HepG2 (cell line): ENCODE data around the gene MRPS7. TPM values are rescaled to one million over a fixed set of nuclear protein-coding genes. Genes with fewer than 3 reads are reported as not detected.

Experiments used
- CEBPB ChIP-seq: IDR thresholded peaks from 2 replicates; pipeline ENCODE4 v1.6.1; 2011; ENCODE audit warnings: low read depth, low read length, improper control_type of control experiment, borderline replicate concordance
- CEBPG ChIP-seq: IDR thresholded peaks from 2 replicates; pipeline ENCODE4 v1.6.1; 2016
- DNMT3B ChIP-seq: conservative IDR thresholded peaks from 2 replicates; pipeline ENCODE4 v1.6.1; 2016; ENCODE audit warnings: missing biosample characterization, control low read depth
- GZF1 ChIP-seq: sonication (generic); formaldehyde crosslinking; IDR thresholded peaks from 2 replicates; pipeline ENCODE4 v1.5.1; 2020; ENCODE audit warnings: mild to moderate bottlenecking, missing genetic modification reagents
- HDAC1 ChIP-seq: sonication (generic); formaldehyde crosslinking; IDR thresholded peaks from 2 replicates; pipeline ENCODE4 v1.5.1; 2020; ENCODE audit warnings: mild to moderate bottlenecking, missing genetic modification reagents
- HMG20A ChIP-seq: IDR thresholded peaks from 2 replicates; pipeline ENCODE4 v1.6.1; 2016; ENCODE audit warnings: borderline replicate concordance
- HNF4G ChIP-seq, 2 experiments: sonication (generic) in 1 of 2; formaldehyde crosslinking in 1 of 2; IDR thresholded peaks; 2 replicates each; pipeline versions ENCODE4 v1.4.0 to v1.6.1; 2011 to 2020; ENCODE audit warnings: borderline replicate concordance in 2 of 2, low read depth in 2 of 2, mild to moderate bottlenecking in 2 of 2, low read length in 1 of 2, missing genetic modification reagents in 1 of 2, moderate library complexity in 1 of 2
- NR2F6 ChIP-seq, 2 experiments: IDR thresholded peaks; 2 replicates each; pipeline ENCODE4 v1.6.1; 2016; ENCODE audit warnings: antibody characterized with exemption in 1 of 2, mild to moderate bottlenecking in 1 of 2
- PHF21A ChIP-seq: sonication (generic); formaldehyde crosslinking; IDR thresholded peaks from 2 replicates; pipeline ENCODE4 v1.5.0; 2020; ENCODE audit warnings: mild to moderate bottlenecking, missing genetic modification reagents
- PITX1 ChIP-seq: sonication (generic); formaldehyde crosslinking; IDR thresholded peaks from 2 replicates; pipeline ENCODE4 v1.5.1; 2020; ENCODE audit warnings: mild to moderate bottlenecking, missing genetic modification reagents
- SKI ChIP-seq: fragments of 450-650 bp; IDR thresholded peaks from one replicate; pipeline ENCODE4 v1.6.1; 2018; ENCODE audit warnings: mild to moderate bottlenecking; ENCODE audit not compliant: partially characterized antibody
- SSRP1 ChIP-seq: IDR thresholded peaks from 2 replicates; pipeline ENCODE4 v1.6.1; 2016; ENCODE audit warnings: control low read depth
- TBL1XR1 ChIP-seq: fragments of 150-350 bp; IDR thresholded peaks from 2 replicates; pipeline ENCODE4 v1.6.1; 2014; ENCODE audit warnings: borderline replicate concordance, low read length; ENCODE audit not compliant: partially characterized antibody
- ZMYM3 ChIP-seq: sonication (generic); formaldehyde crosslinking; IDR thresholded peaks from 2 replicates; pipeline ENCODE4 v1.5.1; 2020; ENCODE audit warnings: mild to moderate bottlenecking, missing genetic modification reagents
- ZNF556 ChIP-seq: sonication (generic); formaldehyde crosslinking; IDR thresholded peaks from 2 replicates; pipeline ENCODE4 v1.4.0; 2020; ENCODE audit warnings: mild to moderate bottlenecking, missing genetic modification reagents, borderline replicate concordance
- ZNF703 ChIP-seq: sonication (generic); formaldehyde crosslinking; IDR thresholded peaks from 2 replicates; pipeline ENCODE4 v1.5.1; 2020; ENCODE audit warnings: missing genetic modification reagents, mild to moderate bottlenecking, moderate library complexity, borderline replicate concordance
- ZNF776 ChIP-seq: sonication (generic); formaldehyde crosslinking; IDR thresholded peaks from 2 replicates; pipeline ENCODE4 v1.4.0; 2020; ENCODE audit warnings: mild to moderate bottlenecking, missing genetic modification reagents
- polyA plus RNA-seq, 8 experiments: library from polyadenylated mRNA; depleted of rRNA in 3 of 8; stranded (reverse) in 7 of 8; unstranded in 1 of 8; fragments of >200 nt; fragmentation: Illumina TruSeq in 4 of 8; extraction: Trizol in 4 of 8; gene quantifications; 2 replicates each; pipeline versions ENCODE4 v1.2.1 to v1.2.3, GENCODE V29; 2011 to 2016; ENCODE audit warnings: low read depth in 4 of 8, missing spikeins in 1 of 8, mixed read lengths in 1 of 8; ENCODE audit not compliant: insufficient read depth in 1 of 8
- total RNA-seq, 5 experiments: library from RNA; depleted of rRNA; stranded (reverse); fragments of >200 nt; fragmentation: Illumina TruSeq; extraction: Trizol; gene quantifications; 2 replicates each; pipeline ENCODE4 v1.2.3, GENCODE V29; 2016; ENCODE audit warnings: low read depth in 1 of 5
- TF ChIP-seq, protein P1 (sequence below): sonication (generic); formaldehyde crosslinking; IDR thresholded peaks from 2 replicates; pipeline ENCODE4 v1.5.1; 2020; ENCODE audit warnings: mild to moderate bottlenecking, missing genetic modification reagents, moderate library complexity
- TF ChIP-seq, protein P2 (sequence below): IDR thresholded peaks from 2 replicates; pipeline ENCODE4 v1.6.1; 2018; ENCODE audit warnings: missing genetic modification reagents, mild to moderate bottlenecking, missing compliant biosample characterization
- TF ChIP-seq, protein P3 (sequence below): sonication (generic); formaldehyde crosslinking; IDR thresholded peaks from 2 replicates; pipeline ENCODE4 v1.8.0; 2022; ENCODE audit warnings: low read depth, missing genetic modification reagents
- TF ChIP-seq, protein P4 (sequence below): sonication (generic); formaldehyde crosslinking; IDR thresholded peaks from 2 replicates; pipeline ENCODE4 v1.4.0; 2020; ENCODE audit warnings: mild to moderate bottlenecking, low read depth, missing genetic modification reagents

Gene MRPS7
- total and polyA plus RNA-seq, 2 of the 13 experiments (the other 11 are each of a cell fraction or from before 2014, with no cell fraction given): 97.0 to 162 TPM

DNA sequence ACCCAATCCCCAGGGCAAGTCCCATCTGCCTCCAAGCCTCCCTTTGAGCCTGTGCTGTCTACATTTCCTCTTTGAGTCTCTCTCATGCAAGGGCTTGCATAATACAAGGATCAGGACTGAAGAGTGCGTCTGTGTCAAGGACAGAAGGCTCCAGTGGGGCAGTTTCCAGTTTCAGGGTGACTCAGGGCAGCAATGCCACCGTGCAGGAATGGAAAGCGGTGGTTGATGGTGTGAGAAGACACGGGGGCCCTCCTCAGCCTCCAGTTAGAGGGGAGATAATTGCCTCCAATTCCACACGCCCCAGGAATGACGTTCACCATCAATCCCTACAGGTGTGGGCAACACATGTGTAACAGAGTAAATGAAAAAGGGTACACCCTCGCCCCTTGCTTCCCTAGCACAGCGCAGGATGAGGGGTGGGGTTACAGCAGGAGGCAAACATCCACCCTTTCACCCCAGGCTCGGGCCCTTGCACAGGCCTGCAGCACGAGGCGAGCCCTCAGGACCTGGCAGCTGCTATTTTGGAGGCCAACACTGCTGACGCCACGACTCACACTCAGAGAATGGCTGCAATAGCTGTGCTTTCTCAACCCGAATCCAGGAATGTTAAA is 52.4 kb downstream of the MRPS7 start (continued):
- TF ChIP-seq, protein P1, sequence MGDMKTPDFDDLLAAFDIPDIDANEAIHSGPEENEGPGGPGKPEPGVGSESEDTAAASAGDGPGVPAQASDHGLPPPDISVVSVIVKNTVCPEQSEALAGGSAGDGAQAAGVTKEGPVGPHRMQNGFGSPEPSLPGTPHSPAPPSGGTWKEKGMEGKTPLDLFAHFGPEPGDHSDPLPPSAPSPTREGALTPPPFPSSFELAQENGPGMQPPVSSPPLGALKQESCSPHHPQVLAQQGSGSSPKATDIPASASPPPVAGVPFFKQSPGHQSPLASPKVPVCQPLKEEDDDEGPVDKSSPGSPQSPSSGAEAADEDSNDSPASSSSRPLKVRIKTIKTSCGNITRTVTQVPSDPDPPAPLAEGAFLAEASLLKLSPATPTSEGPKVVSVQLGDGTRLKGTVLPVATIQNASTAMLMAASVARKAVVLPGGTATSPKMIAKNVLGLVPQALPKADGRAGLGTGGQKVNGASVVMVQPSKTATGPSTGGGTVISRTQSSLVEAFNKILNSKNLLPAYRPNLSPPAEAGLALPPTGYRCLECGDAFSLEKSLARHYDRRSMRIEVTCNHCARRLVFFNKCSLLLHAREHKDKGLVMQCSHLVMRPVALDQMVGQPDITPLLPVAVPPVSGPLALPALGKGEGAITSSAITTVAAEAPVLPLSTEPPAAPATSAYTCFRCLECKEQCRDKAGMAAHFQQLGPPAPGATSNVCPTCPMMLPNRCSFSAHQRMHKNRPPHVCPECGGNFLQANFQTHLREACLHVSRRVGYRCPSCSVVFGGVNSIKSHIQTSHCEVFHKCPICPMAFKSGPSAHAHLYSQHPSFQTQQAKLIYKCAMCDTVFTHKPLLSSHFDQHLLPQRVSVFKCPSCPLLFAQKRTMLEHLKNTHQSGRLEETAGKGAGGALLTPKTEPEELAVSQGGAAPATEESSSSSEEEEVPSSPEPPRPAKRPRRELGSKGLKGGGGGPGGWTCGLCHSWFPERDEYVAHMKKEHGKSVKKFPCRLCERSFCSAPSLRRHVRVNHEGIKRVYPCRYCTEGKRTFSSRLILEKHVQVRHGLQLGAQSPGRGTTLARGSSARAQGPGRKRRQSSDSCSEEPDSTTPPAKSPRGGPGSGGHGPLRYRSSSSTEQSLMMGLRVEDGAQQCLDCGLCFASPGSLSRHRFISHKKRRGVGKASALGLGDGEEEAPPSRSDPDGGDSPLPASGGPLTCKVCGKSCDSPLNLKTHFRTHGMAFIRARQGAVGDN (CRISPR knock-in tag): peak; percentile 67
- TF ChIP-seq, protein P2, sequence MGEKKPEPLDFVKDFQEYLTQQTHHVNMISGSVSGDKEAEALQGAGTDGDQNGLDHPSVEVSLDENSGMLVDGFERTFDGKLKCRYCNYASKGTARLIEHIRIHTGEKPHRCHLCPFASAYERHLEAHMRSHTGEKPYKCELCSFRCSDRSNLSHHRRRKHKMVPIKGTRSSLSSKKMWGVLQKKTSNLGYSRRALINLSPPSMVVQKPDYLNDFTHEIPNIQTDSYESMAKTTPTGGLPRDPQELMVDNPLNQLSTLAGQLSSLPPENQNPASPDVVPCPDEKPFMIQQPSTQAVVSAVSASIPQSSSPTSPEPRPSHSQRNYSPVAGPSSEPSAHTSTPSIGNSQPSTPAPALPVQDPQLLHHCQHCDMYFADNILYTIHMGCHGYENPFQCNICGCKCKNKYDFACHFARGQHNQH: peak; percentile 48; the same call in 1 of the 2 replicates
- 0 out of 2 replicates have a peak, but pooled peaks have one; percentile 37 for TF ChIP-seq GZF1 (CRISPR knock-in tag)
- peak; percentile 90 for TF ChIP-seq CEBPB
- TF ChIP-seq ZNF776 (CRISPR knock-in tag): no peak
- TF ChIP-seq, protein P3, sequence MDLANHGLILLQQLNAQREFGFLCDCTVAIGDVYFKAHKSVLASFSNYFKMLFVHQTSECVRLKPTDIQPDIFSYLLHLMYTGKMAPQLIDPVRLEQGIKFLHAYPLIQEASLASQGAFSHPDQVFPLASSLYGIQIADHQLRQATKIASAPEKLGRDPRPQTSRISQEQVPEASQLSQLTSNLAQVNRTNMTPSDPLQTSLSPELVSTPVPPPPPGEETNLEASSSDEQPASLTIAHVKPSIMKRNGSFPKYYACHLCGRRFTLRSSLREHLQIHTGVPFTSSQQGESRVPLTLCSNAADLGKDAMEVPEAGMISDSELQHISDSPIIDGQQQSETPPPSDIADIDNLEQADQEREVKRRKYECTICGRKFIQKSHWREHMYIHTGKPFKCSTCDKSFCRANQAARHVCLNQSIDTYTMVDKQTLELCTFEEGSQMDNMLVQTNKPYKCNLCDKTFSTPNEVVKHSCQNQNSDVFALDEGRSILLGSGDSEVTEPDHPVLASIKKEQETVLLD (CRISPR knock-in tag): no peak
- TF ChIP-seq HNF4G (IDR thresholded peaks at IDR 0.05; ENCODE audit: borderline replicate concordance, low read depth, low read length): no peak
- no peak for TF ChIP-seq HNF4G (CRISPR knock-in tag; IDR thresholded peaks at IDR 0.05; ENCODE audit: borderline replicate concordance, low read depth)
- TF ChIP-seq, protein P4, sequence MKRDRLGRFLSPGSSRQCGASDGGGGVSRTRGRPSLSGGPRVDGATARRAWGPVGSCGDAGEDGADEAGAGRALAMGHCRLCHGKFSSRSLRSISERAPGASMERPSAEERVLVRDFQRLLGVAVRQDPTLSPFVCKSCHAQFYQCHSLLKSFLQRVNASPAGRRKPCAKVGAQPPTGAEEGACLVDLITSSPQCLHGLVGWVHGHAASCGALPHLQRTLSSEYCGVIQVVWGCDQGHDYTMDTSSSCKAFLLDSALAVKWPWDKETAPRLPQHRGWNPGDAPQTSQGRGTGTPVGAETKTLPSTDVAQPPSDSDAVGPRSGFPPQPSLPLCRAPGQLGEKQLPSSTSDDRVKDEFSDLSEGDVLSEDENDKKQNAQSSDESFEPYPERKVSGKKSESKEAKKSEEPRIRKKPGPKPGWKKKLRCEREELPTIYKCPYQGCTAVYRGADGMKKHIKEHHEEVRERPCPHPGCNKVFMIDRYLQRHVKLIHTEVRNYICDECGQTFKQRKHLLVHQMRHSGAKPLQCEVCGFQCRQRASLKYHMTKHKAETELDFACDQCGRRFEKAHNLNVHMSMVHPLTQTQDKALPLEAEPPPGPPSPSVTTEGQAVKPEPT (CRISPR knock-in tag): 0 out of 2 replicates have a peak, but pooled peaks have one; percentile 24
- peak; percentile 39; the same call in 1 of the 2 replicates for TF ChIP-seq PITX1 (CRISPR knock-in tag)
- TF ChIP-seq DNMT3B (CRISPR knock-in tag): no peak
- TF ChIP-seq SSRP1: 0 out of 2 replicates have a peak, but pooled peaks have one; percentile 47
- peak; percentile 53; the same call in 1 of the 2 replicates for TF ChIP-seq ZMYM3 (CRISPR knock-in tag)
- TF ChIP-seq HDAC1 (CRISPR knock-in tag): peak; percentile 13; the same call in 1 of the 2 replicates
- TF ChIP-seq CEBPG (CRISPR knock-in tag): peak; percentile 92
- peak; percentile 26 for TF ChIP-seq TBL1XR1
- peak; percentile 42; the same call in 1 of the 2 replicates for TF ChIP-seq NR2F6 (IDR thresholded peaks at IDR 0.05)
- peak; percentile 69; the same call in 1 of the 2 replicates for TF ChIP-seq NR2F6 (CRISPR knock-in tag; IDR thresholded peaks at IDR 0.05)
- 0 out of 2 replicates have a peak, but pooled peaks have one; percentile 43 for TF ChIP-seq HMG20A
- peak; percentile 32 for TF ChIP-seq SKI
- TF ChIP-seq PHF21A (CRISPR knock-in tag): peak; percentile 44; the same call in 1 of the 2 replicates
- 0 out of 2 replicates have a peak, but pooled peaks have one; percentile 36 for TF ChIP-seq ZNF703 (CRISPR knock-in tag)
- peak; percentile 70; the same call in 1 of the 2 replicates for TF ChIP-seq ZNF556
